NCI-H774 (cell line): ENCODE results near the gene ICA1.

Source experiments
- DNase-seq: peaks from one replicate; lab custom pipeline; 2025; lab: John Stamatoyannopoulos, UW

The ICA1 gene

GRCh38 chr7:8131694-8132605 is 130.0 kb downstream of the ICA1 start:
- DNase-seq: no peak

GRCh38 chr7:8130663-8131062 is 131.3 kb downstream of the ICA1 start:
- DNase-seq: no peak

GRCh38 chr7:8129318-8129659 is 132.7 kb downstream of the ICA1 start:
- no peak for DNase-seq

GRCh38 chr7:8128449-8129317 is 133.3 kb downstream of the ICA1 start:
- no peak for DNase-seq

GRCh38 chr7:8126601-8127167 is 135.3 kb downstream of the ICA1 start:
- DNase-seq: no peak

GRCh38 chr7:8125680-8126444 is 136.1 kb downstream of the ICA1 start:
- no peak for DNase-seq

GRCh38 chr7:8121243-8121642 is 140.7 kb downstream of the ICA1 start:
- DNase-seq: no peak

- DNase-seq: no peak
Measured at GRCh38 chr7:8120390-8121058, 141.4 kb downstream of the ICA1 start.

GRCh38 chr7:8119262-8119661 is 142.7 kb downstream of the ICA1 start:
- no peak for DNase-seq

- DNase-seq: no peak
Measured at GRCh38 chr7:8117195-8117594, 144.8 kb downstream of the ICA1 start.

- no peak for DNase-seq
Measured at GRCh38 chr7:8115547-8116402, 146.2 kb downstream of the ICA1 start.

GRCh38 chr7:8114175-8114574 is 147.8 kb downstream of the ICA1 start:
- no peak for DNase-seq

GRCh38 chr7:8113184-8113583 is 148.8 kb downstream of the ICA1 start:
- no peak for DNase-seq

GRCh38 chr7:8112685-8113084 is 149.3 kb downstream of the ICA1 start:
- DNase-seq: no peak

- DNase-seq: no peak
Measured at GRCh38 chr7:8111282-8111960, 150.5 kb downstream of the ICA1 start.

GRCh38 chr7:8109196-8110022 is 152.6 kb downstream of the ICA1 start:
- no peak for DNase-seq

GRCh38 chr7:8105449-8106095 is 156.4 kb downstream of the ICA1 start:
- DNase-seq: no peak

- no peak for DNase-seq
Measured at GRCh38 chr7:8103282-8103681, 158.7 kb downstream of the ICA1 start.
